Endothelial cell of umbilical vein (primary cell): ENCODE data around the gene RBMS3. TPM values are rescaled to one million over a fixed set of nuclear protein-coding genes. Genes with fewer than 3 reads are reported as not detected.

Experiments used
- BruUV-seq: library from RNA; stranded (reverse); fragments of 400-500 nt; replicated peaks from 2 replicates; lab custom pipeline; 2021; lab: Mats Ljungman, UMichigan
- CTCF ChIA-PET: fragments of 300-600, 350-600 bp; sonication (Branson Sonifier 250); formaldehyde crosslinking; loops from one replicate; lab custom pipeline; 2021; ENCODE audit warnings: antibody characterized with exemption, inconsistent platforms; lab: Charles Lee
- POLR2A ChIA-PET: fragments of 300-600, 350-600 bp; sonication (Branson Sonifier 250); formaldehyde crosslinking; loops from one replicate; lab custom pipeline; 2021; ENCODE audit warnings: antibody characterized with exemption, inconsistent platforms; lab: Charles Lee
- DNase-seq: peaks from one replicate; pipeline ENCODE4 v3.0.0-alpha.2; 2011; ENCODE audit warnings: low read depth, low spot score
- FAIRE-seq: peaks from 2 replicates; lab custom pipeline; 2011; peaks lifted over from hg19 to GRCh38; lab: Jason Lieb, UNC
- H2AFZ ChIP-seq: 2 replicates; pipeline ENCODE4 v1.6.0; 2012; ENCODE audit warnings: low read depth, low read length, control low read depth, inconsistent platforms
- H3K27ac ChIP-seq: 2 replicates; pipeline ENCODE4 v1.5.1; 2011; ENCODE audit warnings: low read depth, mild to moderate bottlenecking, control low read depth, low read length, moderate library complexity; ENCODE audit not compliant: insufficient read depth
- H3K27me3 ChIP-seq, 2 experiments: 2 replicates each; pipeline versions ENCODE4 v1.6.0 to v1.6.1; 2011; ENCODE audit warnings: low read length in 2 of 2, mixed read lengths in 1 of 2; ENCODE audit not compliant: control insufficient read depth in 2 of 2, insufficient read depth in 2 of 2
- H3K36me3 ChIP-seq, 2 experiments: 2 replicates in 1 of 2; 3 replicates in 1 of 2; pipeline ENCODE4 v1.5.1; 2011; ENCODE audit warnings: low read length in 2 of 2, mild to moderate bottlenecking in 1 of 2, moderate library complexity in 1 of 2; ENCODE audit not compliant: control insufficient read depth in 2 of 2, insufficient read depth in 2 of 2; ENCODE audit errors: extremely low read depth in 1 of 2
- H3K4me1 ChIP-seq: 3 replicates; pipeline ENCODE4 v1.5.1; 2011; ENCODE audit warnings: mild to moderate bottlenecking, low read length; ENCODE audit not compliant: control insufficient read depth, insufficient read depth; ENCODE audit errors: extremely low read depth
- H3K4me2 ChIP-seq: 2 replicates; pipeline ENCODE4 v1.6.1; 2011; ENCODE audit warnings: low read length, control low read depth, mixed read lengths; ENCODE audit not compliant: insufficient read depth
- H3K4me3 ChIP-seq, 3 experiments: fragments of 200-600 bp in 1 of 3; sonication (generic), shearing (Covaris generic) in 1 of 3; replicated peaks in 1 of 3; 2 replicates each; pipeline ENCODE4 v1.5.1; 2011 to 2016; ENCODE audit warnings: control low read depth in 3 of 3, low read length in 3 of 3, mild to moderate bottlenecking in 2 of 3, inconsistent platforms in 1 of 3, low read depth in 1 of 3, moderate library complexity in 1 of 3; ENCODE audit not compliant: insufficient read depth in 1 of 3
- H3K79me2 ChIP-seq: 2 replicates; pipeline ENCODE4 v1.6.0; 2012; ENCODE audit warnings: low read length, inconsistent platforms; ENCODE audit not compliant: control insufficient read depth, insufficient read depth
- H3K9ac ChIP-seq: replicated peaks from 2 replicates; pipeline ENCODE3; 2011; ENCODE audit warnings: low read length, control low read depth; ENCODE audit not compliant: insufficient read depth; ENCODE audit errors: extremely low read depth
- H3K9me1 ChIP-seq: replicated peaks from 3 replicates; pipeline ENCODE4 v1.6.0; 2011; ENCODE audit warnings: mild to moderate bottlenecking, low read length; ENCODE audit not compliant: control insufficient read depth, insufficient read depth; ENCODE audit errors: extremely low read depth
- H3K9me3 ChIP-seq: replicated peaks from 2 replicates; pipeline ENCODE4 v1.5.1; 2012; ENCODE audit warnings: low read length, inconsistent platforms; ENCODE audit not compliant: control insufficient read depth, insufficient read depth
- H4K20me1 ChIP-seq: replicated peaks from 2 replicates; pipeline ENCODE3; 2011; ENCODE audit warnings: mild to moderate bottlenecking, low read length; ENCODE audit not compliant: control insufficient read depth, insufficient read depth; ENCODE audit errors: extremely low read depth
- EZH2 ChIP-seq: IDR thresholded peaks from 2 replicates; pipeline ENCODE4 v1.6.1; 2012; ENCODE audit warnings: borderline replicate concordance, low read depth, mild to moderate bottlenecking, moderate library complexity, low read length, inconsistent platforms; ENCODE audit not compliant: severe bottlenecking
- FOS ChIP-seq: IDR thresholded peaks from 2 replicates; pipeline ENCODE4 v1.6.1; 2011; ENCODE audit warnings: mild to moderate bottlenecking, low read length, moderate library complexity, borderline replicate concordance; ENCODE audit not compliant: insufficient read depth
- GATA2 ChIP-seq: IDR thresholded peaks from 2 replicates; pipeline ENCODE4 v1.7.0; 2011; ENCODE audit warnings: low read depth, mild to moderate bottlenecking, moderate library complexity, mixed read lengths, low read length; ENCODE audit not compliant: insufficient read length, insufficient read depth
- JUN ChIP-seq: IDR thresholded peaks from 2 replicates; pipeline ENCODE4 v1.6.1; 2011; ENCODE audit warnings: borderline replicate concordance, low read depth; ENCODE audit not compliant: insufficient read length, insufficient read depth
- MYC ChIP-seq: IDR thresholded peaks from one replicate; pipeline ENCODE4 v1.6.1; 2011; ENCODE audit warnings: mild to moderate bottlenecking, low read depth, low read length
- POLR2A ChIP-seq: IDR thresholded peaks from 2 replicates; pipeline ENCODE4 v1.6.1; 2012; ENCODE audit warnings: low read depth, mild to moderate bottlenecking, control low read depth, low read length
- dilution Hi-C: fragments of 300-500 bp; cut with MboI; formaldehyde crosslinking; loops from one replicate; pipeline ENCODE4 v1.15.0; 2019; ENCODE audit warnings: low sequenced_read_pairs; ENCODE audit not compliant: extremely low pct_ligation_motif_present
- intact Hi-C: fragments of 100-400 bp; cut with micrococcal nuclease; formaldehyde crosslinking; loops from one replicate; pipeline ENCODE4 v1.10.0; 2022
- polyA plus RNA-seq, 4 experiments: library from polyadenylated mRNA; depleted of rRNA in 3 of 4; stranded (reverse) in 3 of 4; unstranded in 1 of 4; fragments of >200 nt; gene quantifications; 2 replicates each; pipeline versions ENCODE4 v1.2.1 to v1.2.3, GENCODE V29; 2011 to 2012; ENCODE audit warnings: missing spikeins in 1 of 4
- total RNA-seq: library from RNA; stranded (reverse); gene quantifications from 2 replicates; pipeline ENCODE4 v1.2.3, GENCODE V29; 2021
- TF ChIP-seq, protein P1 (sequence below), 2 donors: IDR thresholded peaks; 1 replicate in 1 of 2; 2 replicates in 1 of 2; pipeline ENCODE4 v1.5.1; 2011; ENCODE audit warnings: low read length in 2 of 2, mild to moderate bottlenecking in 2 of 2, moderate library complexity in 2 of 2, control low read depth in 1 of 2, inconsistent platforms in 1 of 2, low read depth in 1 of 2; ENCODE audit not compliant: insufficient read depth in 1 of 2; ENCODE audit errors: extremely low read depth in 1 of 2
- TF ChIP-seq, protein P2 (sequence below): IDR thresholded peaks from 2 replicates; pipeline ENCODE4 v1.6.1; 2011; ENCODE audit not compliant: insufficient read depth, insufficient read length

Gene RBMS3
- total and polyA plus RNA-seq, 2 donors (not counting 3 experiments of a cell fraction or from before 2014, with no cell fraction given) = 13.6 to 42.3 TPM

DNA sequence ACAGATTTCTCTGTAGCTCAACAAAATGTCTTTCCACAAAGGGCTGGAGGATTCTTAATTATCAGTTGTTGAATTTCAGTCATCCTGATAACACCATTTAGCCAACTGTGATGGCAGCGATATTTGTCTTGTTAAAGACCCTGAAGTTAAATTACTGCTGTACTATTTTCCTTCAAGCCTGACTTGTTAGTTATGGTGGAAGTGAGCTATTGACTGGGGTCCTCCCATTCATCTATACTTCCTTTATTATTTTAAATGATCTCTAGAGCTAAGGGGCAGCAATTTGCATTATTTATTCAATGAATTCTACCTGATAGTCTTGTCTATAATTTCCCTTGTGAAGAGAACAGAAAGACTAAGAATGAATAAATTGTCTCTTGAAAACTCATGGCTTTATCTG, 64.1 kb downstream of the RBMS3 start:
- Histone ChIP-seq H3K9ac (no peak overlapping the region), H2AFZ (no peak overlapping the region), H3K27ac (no peak overlapping the region), H3K4me1 (peaks cover 5% of the 10 kb centered on the region), H3K27me3 (no peaks in the 10 kb centered on the region), H3K4me3 (no peak overlapping the region), H3K9me1 (no peaks in the 10 kb centered on the region), H3K4me2 (no peak overlapping the region), H4K20me1 (no peaks in the 10 kb centered on the region), H3K36me3 (no peaks in the 10 kb centered on the region), H3K79me2 (peaks cover 30% of the 10 kb centered on the region), H3K9me3 (no peaks in the 10 kb centered on the region)
- BruUV-seq = no TSS peak
- CTCF ChIA-PET = interaction anchor here (0.8 to 2.9 kb wide), 4 partner anchors 10 to 677 kb away, joined by 3 to 15 read pairs (median 4); no protein-coding TSS in a partner anchor
- FAIRE-seq (no peak), DNase-seq (no peak)
- dilution Hi-C loops (no loop called here), intact Hi-C loops (no loop called here)
- no peak for TF ChIP-seq FOS
- no peak for TF ChIP-seq POLR2A
- TF ChIP-seq MYC = no peak
- POLR2A ChIA-PET = no interaction called here

DNA sequence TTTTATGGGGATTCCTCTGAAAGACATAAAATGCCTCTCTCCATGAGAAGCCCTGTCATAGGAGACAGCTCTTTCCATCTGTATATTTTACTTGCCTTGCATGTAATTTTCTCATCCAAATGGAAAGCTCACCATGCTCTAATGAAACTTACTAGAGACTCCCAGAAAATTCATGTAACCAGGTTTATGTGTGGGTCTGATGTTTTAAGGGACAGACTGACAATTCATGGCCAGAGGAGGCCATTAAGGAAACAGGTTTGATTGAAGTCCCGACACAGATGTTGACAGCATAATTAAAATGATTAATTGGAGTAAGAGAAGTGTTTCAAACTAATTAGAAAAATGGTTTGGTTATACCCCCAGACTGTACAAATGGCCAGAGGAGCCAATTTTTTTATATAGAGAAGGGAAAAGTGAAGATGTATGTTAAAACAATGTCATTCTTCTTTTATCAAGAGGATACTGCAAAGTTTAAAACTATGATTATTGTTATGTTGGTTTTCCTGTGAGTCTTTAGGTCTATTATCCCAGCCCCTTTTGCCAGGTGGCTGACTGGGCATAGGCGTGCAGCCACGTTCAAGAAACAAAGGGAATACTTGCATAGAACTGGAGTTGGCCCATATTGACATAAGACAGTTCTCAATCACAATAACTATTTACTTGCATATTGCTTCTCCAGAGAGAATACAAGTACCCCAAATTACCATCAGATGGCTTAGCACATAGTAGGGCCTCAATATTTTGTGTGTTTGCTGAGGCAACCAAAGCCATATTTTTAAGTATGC, 64.8 kb downstream of the RBMS3 start:
- Histone ChIP-seq H2AFZ (no peak overlapping the region), H3K4me2 (no peak overlapping the region), H3K9ac (no peak overlapping the region), H3K36me3 (no peaks in the 10 kb centered on the region), H3K27ac (no peak overlapping the region), H4K20me1 (no peaks in the 10 kb centered on the region), H3K4me1 (peaks cover 5% of the 10 kb centered on the region), H3K79me2 (peaks cover 25% of the 10 kb centered on the region), H3K27me3 (no peaks in the 10 kb centered on the region), H3K4me3 (no peak overlapping the region), H3K9me3 (no peaks in the 10 kb centered on the region), H3K9me1 (no peaks in the 10 kb centered on the region)
- intact Hi-C loops = no loop called here
- CTCF ChIA-PET = interaction anchor here (0.8 to 2.9 kb wide), 3 partner anchors 9 to 429 kb away, joined by 3 to 15 read pairs (median 4); no protein-coding TSS in a partner anchor
- dilution Hi-C loops = no loop called here
- FAIRE-seq = no peak
- BruUV-seq = no TSS peak
- DNase-seq = no peak
- POLR2A ChIA-PET = no interaction called here
- no peak for TF ChIP-seq JUN
- TF ChIP-seq, protein P1, sequence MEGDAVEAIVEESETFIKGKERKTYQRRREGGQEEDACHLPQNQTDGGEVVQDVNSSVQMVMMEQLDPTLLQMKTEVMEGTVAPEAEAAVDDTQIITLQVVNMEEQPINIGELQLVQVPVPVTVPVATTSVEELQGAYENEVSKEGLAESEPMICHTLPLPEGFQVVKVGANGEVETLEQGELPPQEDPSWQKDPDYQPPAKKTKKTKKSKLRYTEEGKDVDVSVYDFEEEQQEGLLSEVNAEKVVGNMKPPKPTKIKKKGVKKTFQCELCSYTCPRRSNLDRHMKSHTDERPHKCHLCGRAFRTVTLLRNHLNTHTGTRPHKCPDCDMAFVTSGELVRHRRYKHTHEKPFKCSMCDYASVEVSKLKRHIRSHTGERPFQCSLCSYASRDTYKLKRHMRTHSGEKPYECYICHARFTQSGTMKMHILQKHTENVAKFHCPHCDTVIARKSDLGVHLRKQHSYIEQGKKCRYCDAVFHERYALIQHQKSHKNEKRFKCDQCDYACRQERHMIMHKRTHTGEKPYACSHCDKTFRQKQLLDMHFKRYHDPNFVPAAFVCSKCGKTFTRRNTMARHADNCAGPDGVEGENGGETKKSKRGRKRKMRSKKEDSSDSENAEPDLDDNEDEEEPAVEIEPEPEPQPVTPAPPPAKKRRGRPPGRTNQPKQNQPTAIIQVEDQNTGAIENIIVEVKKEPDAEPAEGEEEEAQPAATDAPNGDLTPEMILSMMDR (IDR thresholded peaks at IDR 0.05; ENCODE audit: extremely low read depth in 1 of 2, insufficient read depth in 1 of 2, low read depth in 1 of 2, low read length in 2 of 2) = no peak
- TF ChIP-seq, protein P2, sequence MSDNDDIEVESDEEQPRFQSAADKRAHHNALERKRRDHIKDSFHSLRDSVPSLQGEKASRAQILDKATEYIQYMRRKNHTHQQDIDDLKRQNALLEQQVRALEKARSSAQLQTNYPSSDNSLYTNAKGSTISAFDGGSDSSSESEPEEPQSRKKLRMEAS = no peak
- no peak for TF ChIP-seq FOS
- no peak for TF ChIP-seq GATA2
- TF ChIP-seq POLR2A = no peak
- TF ChIP-seq EZH2 = no peak
